IPS-15b (cell line): Measurements from ENCODE around the gene DLL3.

ENCODE experiments used
- H3K27me3 ChIP-seq: one replicate; pipeline ENCODE4 v1.6.1; 2013; ENCODE audit warnings: low read length; ENCODE audit not compliant: control insufficient read depth, insufficient read depth
- H3K36me3 ChIP-seq: one replicate; pipeline ENCODE4 v1.6.1; 2013; ENCODE audit warnings: low read length; ENCODE audit not compliant: control insufficient read depth, insufficient read depth
- H3K4me1 ChIP-seq: one replicate; pipeline ENCODE4 v1.6.1; 2013; ENCODE audit warnings: mild to moderate bottlenecking, low read length; ENCODE audit not compliant: control insufficient read depth, insufficient read depth
- H3K4me3 ChIP-seq: one replicate; pipeline ENCODE4 v1.5.1; 2013; ENCODE audit warnings: low read depth, low read length
- H3K9ac ChIP-seq: one replicate; pipeline ENCODE4 v1.6.1; 2013; ENCODE audit warnings: low read depth, mild to moderate bottlenecking, low read length
- H3K9me3 ChIP-seq: one replicate; pipeline ENCODE4 v1.6.1; 2013; ENCODE audit warnings: mild to moderate bottlenecking, low read length; ENCODE audit not compliant: control insufficient read depth, insufficient read depth

The DLL3 gene

GRCh38 chr19:39492225-39492624 is 6.5 kb upstream of the DLL3 start:
- H3K9ac ChIP-seq, result no peak overlapping the region

DNA sequence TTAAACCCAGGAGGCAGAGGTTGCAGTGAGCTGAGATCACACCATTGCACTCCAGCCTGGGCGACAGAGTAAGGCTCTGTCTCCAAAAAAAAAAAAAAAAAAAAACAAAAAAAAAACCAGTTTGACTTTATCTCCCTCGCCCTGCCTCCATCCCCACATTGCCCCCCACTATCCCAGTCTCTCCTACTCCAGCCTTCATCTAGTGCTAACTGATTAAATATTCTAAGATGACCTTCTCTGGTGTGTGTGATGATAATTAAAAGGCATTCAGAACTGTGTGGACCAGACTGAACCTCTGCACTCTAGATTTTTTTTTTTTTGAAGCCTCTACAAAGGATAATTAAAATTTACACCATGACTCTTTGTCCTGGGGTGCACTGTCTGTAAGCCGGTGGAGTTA is 6.0 kb upstream of the DLL3 start:
- H3K9me3 ChIP-seq, result no peaks in the 10 kb centered on the region
- H3K36me3 ChIP-seq, result peaks cover 27% of the 10 kb centered on the region
- no peaks in the 10 kb centered on the region for H3K27me3 ChIP-seq
- H3K4me3 ChIP-seq, result no peak overlapping the region
- peaks cover 3% of the 10 kb centered on the region for H3K4me1 ChIP-seq
- H3K9ac ChIP-seq, result peak overlapping the region; percentile 47

More at GRCh38 chr19:39492225-39492624, 6.5 kb upstream of the DLL3 start:
- peaks cover 28% of the 10 kb centered on the region for H3K36me3 ChIP-seq
- H3K27me3 ChIP-seq, result no peaks in the 10 kb centered on the region
- H3K4me1 ChIP-seq, result no peaks in the 10 kb centered on the region
- no peak overlapping the region for H3K4me3 ChIP-seq
- no peaks in the 10 kb centered on the region for H3K9me3 ChIP-seq

- no peaks in the 10 kb centered on the region for H3K9me3 ChIP-seq
- H3K36me3 ChIP-seq, result peaks cover 9% of the 10 kb centered on the region
- no peak overlapping the region for H3K4me3 ChIP-seq
- H3K9ac ChIP-seq, result no peak overlapping the region
- peaks cover 18% of the 10 kb centered on the region for H3K27me3 ChIP-seq
- peaks cover 3% of the 10 kb centered on the region for H3K4me1 ChIP-seq
Measured at GRCh38 chr19:39494661-39495060, 4.1 kb upstream of the DLL3 start.

GRCh38 chr19:39496063-39496462 is 2.7 kb upstream of the DLL3 start:
- H3K27me3 ChIP-seq, result peaks cover 31% of the 10 kb centered on the region
- H3K9me3 ChIP-seq, result no peaks in the 10 kb centered on the region
- peaks cover 2% of the 10 kb centered on the region for H3K36me3 ChIP-seq
- H3K9ac ChIP-seq, result no peak overlapping the region
- H3K4me3 ChIP-seq, result no peak overlapping the region
- H3K4me1 ChIP-seq, result peaks cover 3% of the 10 kb centered on the region

DNA sequence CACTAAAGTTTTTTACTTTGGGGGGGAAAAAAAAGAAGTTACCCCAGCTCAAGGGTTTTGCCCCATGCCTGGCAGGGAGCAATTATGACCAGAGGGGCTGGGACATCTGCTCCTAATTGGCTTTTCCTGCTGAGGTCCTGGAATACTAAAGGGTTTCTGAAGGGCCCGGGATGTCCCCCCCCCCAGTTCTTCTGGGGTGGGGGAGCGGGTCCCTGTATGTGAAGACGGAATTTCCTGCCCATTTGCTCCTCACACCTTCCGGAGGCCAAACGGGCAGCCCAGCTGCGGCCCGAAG is 1.1 kb upstream of the DLL3 start:
- peaks cover 44% of the 10 kb centered on the region for H3K27me3 ChIP-seq
- H3K9ac ChIP-seq, result no peak overlapping the region
- peaks cover 3% of the 10 kb centered on the region for H3K4me1 ChIP-seq
- H3K9me3 ChIP-seq, result no peaks in the 10 kb centered on the region
- H3K4me3 ChIP-seq, result peak overlapping the region; percentile 49
- no peaks in the 10 kb centered on the region for H3K36me3 ChIP-seq

DNA sequence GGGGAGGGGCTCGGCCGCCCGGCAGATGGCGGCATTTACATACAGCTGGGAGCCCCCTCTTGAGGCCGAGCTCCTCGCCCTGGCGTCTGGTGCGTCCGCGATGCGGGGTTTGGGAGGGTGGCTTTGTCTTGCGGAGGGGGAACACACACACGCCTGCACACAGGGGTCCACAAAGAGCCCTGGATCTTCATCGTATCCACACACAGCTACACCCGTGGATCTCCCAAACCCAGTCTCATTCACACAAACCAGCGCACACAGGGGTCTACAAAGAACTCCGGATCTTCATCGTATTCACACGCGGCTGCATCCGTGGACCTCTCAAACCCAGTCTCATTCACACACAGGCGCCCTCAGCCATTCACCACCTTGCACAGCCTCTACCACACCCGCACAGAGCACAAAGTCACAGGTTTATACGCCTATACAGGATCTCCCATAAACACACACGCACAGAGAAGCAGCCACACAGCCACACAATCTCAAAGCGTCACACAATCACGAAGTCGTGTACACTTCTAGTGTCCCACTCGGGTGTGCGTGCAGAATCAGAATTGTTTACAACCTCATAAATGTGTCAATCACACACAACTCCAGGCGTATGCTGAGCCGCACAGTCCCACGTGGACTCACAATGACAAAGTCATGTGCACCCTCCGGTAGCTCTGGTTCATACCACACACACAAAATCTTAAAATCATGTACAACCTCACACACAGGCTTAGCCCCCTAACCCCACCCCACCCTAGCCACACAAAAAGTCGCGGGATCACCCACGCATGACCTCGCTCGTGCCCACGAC is 550 bp upstream of the DLL3 start:
- H3K4me1 ChIP-seq, result peaks cover 3% of the 10 kb centered on the region
- H3K36me3 ChIP-seq, result no peaks in the 10 kb centered on the region
- H3K4me3 ChIP-seq, result peak overlapping the region; percentile 49
- H3K9me3 ChIP-seq, result no peaks in the 10 kb centered on the region
- H3K9ac ChIP-seq, result no peak overlapping the region
- peaks cover 48% of the 10 kb centered on the region for H3K27me3 ChIP-seq

- Histone ChIP-seq H3K27me3 (peaks cover 65% of the 10 kb centered on the region), H3K36me3 (no peaks in the 10 kb centered on the region), H3K9me3 (no peaks in the 10 kb centered on the region), H3K4me1 (peaks cover 3% of the 10 kb centered on the region), H3K9ac (no peak overlapping the region), H3K4me3 (no peak overlapping the region)
Measured at GRCh38 chr19:39499932-39500331, 1.2 kb downstream of the DLL3 start.

DNA sequence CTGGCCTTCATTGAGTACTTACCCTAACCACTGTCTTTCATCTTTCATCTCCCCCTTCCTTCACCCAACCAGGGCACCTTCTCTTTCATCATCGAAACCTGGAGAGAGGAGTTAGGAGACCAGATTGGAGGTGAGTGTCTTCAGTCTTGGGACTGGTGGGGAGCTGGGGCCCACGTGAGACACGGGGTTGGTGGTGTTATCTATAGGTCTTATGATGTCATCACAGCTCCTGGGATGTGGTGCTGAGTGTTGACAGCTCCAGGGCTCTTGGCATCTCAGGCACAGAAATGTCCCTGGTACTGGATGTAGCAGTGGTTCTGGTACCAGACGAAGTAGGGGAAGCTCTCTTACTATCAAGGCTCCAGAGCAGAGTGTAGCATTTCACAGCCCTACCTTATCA is 1.8 kb downstream of the DLL3 start:
- H3K27me3 ChIP-seq, result peaks cover 72% of the 10 kb centered on the region
- H3K36me3 ChIP-seq, result no peaks in the 10 kb centered on the region
- H3K9ac ChIP-seq, result no peak overlapping the region
- no peaks in the 10 kb centered on the region for H3K9me3 ChIP-seq
- no peak overlapping the region for H3K4me3 ChIP-seq
- peaks cover 3% of the 10 kb centered on the region for H3K4me1 ChIP-seq

DNA sequence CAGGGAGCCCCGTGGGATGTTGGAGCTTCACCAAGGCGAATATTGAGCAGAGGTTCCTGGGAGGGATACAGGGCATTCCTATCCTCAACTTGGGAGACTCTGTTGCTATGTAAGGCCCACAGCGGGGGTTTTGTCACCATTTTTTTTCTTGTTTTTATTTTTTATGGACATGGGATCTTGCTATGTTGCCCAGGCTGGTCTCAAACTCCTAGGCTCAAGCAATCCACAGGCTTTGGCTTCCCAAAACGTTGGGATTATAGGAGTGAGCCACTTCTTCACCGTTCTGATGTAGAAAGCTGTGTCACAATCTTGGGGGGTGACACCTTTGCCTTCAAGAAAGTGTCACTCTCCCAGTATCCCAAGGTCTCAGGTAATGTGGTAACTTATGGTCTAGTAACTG is 2.6 kb downstream of the DLL3 start:
- peaks cover 80% of the 10 kb centered on the region for H3K27me3 ChIP-seq
- no peak overlapping the region for H3K9ac ChIP-seq
- H3K36me3 ChIP-seq, result no peaks in the 10 kb centered on the region
- peaks cover 3% of the 10 kb centered on the region for H3K4me1 ChIP-seq
- H3K4me3 ChIP-seq, result no peak overlapping the region
- no peaks in the 10 kb centered on the region for H3K9me3 ChIP-seq

- no peaks in the 10 kb centered on the region for H3K4me1 ChIP-seq
- no peak overlapping the region for H3K9ac ChIP-seq
- H3K9me3 ChIP-seq, result no peaks in the 10 kb centered on the region
- peaks cover 93% of the 10 kb centered on the region for H3K27me3 ChIP-seq
- H3K4me3 ChIP-seq, result peak overlapping the region; percentile 22
- no peaks in the 10 kb centered on the region for H3K36me3 ChIP-seq
Measured at GRCh38 chr19:39502640-39503417, 4.1 kb downstream of the DLL3 start.

- Histone ChIP-seq H3K4me3 (peak overlapping the region; percentile 6), H3K9ac (no peak overlapping the region), H3K4me1 (no peaks in the 10 kb centered on the region), H3K36me3 (no peaks in the 10 kb centered on the region), H3K9me3 (no peaks in the 10 kb centered on the region), H3K27me3 (peaks cover 75% of the 10 kb centered on the region)
Measured at GRCh38 chr19:39506598-39506943, 7.8 kb downstream of the DLL3 start.
